ENCODE measurements around the gene CASTOR1.

CASTOR1 gene

GRCh38 chr22:30312053-30312452, 22.7 kb upstream of the CASTOR1 start:
- DNase-seq (ENCODE audit: low read depth), result no peak
- TF ChIP-seq CTCF (IDR thresholded peaks at IDR 0.05; ENCODE audit: control insufficient read depth, insufficient read depth, low read depth, low read length, missing control alignments), result no peak

GRCh38 chr22:30310881-30311771, 21.8 kb upstream of the CASTOR1 start:
- H3K4me3 ChIP-seq (ENCODE audit: control insufficient read depth, low read depth, low read length), result no peak overlapping the region
- DNase-seq (ENCODE audit: low read depth), result no peak
- TF ChIP-seq CTCF (IDR thresholded peaks at IDR 0.05; ENCODE audit: control insufficient read depth, insufficient read depth, low read depth, low read length, missing control alignments), result no peak

More at GRCh38 chr22:30312053-30312452, 22.7 kb upstream of the CASTOR1 start:
- no peak overlapping the region for H3K4me3 ChIP-seq (ENCODE audit: control insufficient read depth, low read depth, low read length)

- H3K4me3 ChIP-seq (ENCODE audit: control insufficient read depth, low read depth, low read length), result no peak overlapping the region
- no peak for TF ChIP-seq CTCF (IDR thresholded peaks at IDR 0.05; ENCODE audit: control insufficient read depth, insufficient read depth, low read depth, low read length, missing control alignments)
- no peak for DNase-seq (ENCODE audit: low read depth)
Measured at GRCh38 chr22:30309951-30310741, 20.8 kb upstream of the CASTOR1 start.

GRCh38 chr22:30308518-30309230, 19.4 kb upstream of the CASTOR1 start:
- TF ChIP-seq CTCF (IDR thresholded peaks at IDR 0.05; ENCODE audit: control insufficient read depth, insufficient read depth, low read depth, low read length, missing control alignments), result no peak
- H3K4me3 ChIP-seq (ENCODE audit: control insufficient read depth, low read depth, low read length), result no peak overlapping the region
- DNase-seq (ENCODE audit: low read depth), result no peak

GRCh38 chr22:30308093-30308492, 18.8 kb upstream of the CASTOR1 start:
- no peak for TF ChIP-seq CTCF (IDR thresholded peaks at IDR 0.05; ENCODE audit: control insufficient read depth, insufficient read depth, low read depth, low read length, missing control alignments)
- no peak for DNase-seq (ENCODE audit: low read depth)
- no peak overlapping the region for H3K4me3 ChIP-seq (ENCODE audit: control insufficient read depth, low read depth, low read length)

- TF ChIP-seq CTCF (IDR thresholded peaks at IDR 0.05; ENCODE audit: control insufficient read depth, insufficient read depth, low read depth, low read length, missing control alignments), result no peak
- no peak for DNase-seq (ENCODE audit: low read depth)
- no peak overlapping the region for H3K4me3 ChIP-seq (ENCODE audit: control insufficient read depth, low read depth, low read length)
Measured at GRCh38 chr22:30307041-30307574, 17.8 kb upstream of the CASTOR1 start.
